Measurements from ENCODE around the gene SPAG16.

GRCh38 chr2:214380681-214381080 is 1096.4 kb downstream of the SPAG16 start:
- no peak for TF ChIP-seq PATZ1 (CRISPR knock-in tag; IDR thresholded peaks at IDR 0.05; ENCODE audit: borderline replicate concordance)
- TF ChIP-seq, protein P1, sequence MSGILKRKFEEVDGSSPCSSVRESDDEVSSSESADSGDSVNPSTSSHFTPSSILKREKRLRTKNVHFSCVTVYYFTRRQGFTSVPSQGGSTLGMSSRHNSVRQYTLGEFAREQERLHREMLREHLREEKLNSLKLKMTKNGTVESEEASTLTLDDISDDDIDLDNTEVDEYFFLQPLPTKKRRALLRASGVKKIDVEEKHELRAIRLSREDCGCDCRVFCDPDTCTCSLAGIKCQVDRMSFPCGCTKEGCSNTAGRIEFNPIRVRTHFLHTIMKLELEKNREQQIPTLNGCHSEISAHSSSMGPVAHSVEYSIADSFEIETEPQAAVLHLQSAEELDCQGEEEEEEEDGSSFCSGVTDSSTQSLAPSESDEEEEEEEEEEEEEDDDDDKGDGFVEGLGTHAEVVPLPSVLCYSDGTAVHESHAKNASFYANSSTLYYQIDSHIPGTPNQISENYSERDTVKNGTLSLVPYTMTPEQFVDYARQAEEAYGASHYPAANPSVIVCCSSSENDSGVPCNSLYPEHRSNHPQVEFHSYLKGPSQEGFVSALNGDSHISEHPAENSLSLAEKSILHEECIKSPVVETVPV (CRISPR knock-in tag; IDR thresholded peaks at IDR 0.05): no peak
- TF ChIP-seq ZNF565 (CRISPR knock-in tag; conservative IDR thresholded peaks at IDR 0.05; ENCODE audit: low read depth): no peak
- no peak for TF ChIP-seq ZFP30 (CRISPR knock-in tag; IDR thresholded peaks at IDR 0.05)
- TF ChIP-seq ZFP3 (CRISPR knock-in tag; IDR thresholded peaks at IDR 0.05): no peak
- TF ChIP-seq TCF4 (CRISPR knock-in tag; IDR thresholded peaks at IDR 0.05; ENCODE audit: borderline replicate concordance): no peak
- no peak for TF ChIP-seq ZC3H10 (CRISPR knock-in tag; IDR thresholded peaks at IDR 0.05)
